GM19372 (cell line): ENCODE measurements around the gene NDUFS6.
"Not testable (repeated sequence)": the region's sequence is repeated elsewhere in the genome, so short reads cannot be mapped to it uniquely, and the experiment has no call there.

Experiments used
- ATAC-seq: cut with Tn5 transposase; IDR thresholded peaks from one replicate; pipeline ENCODE4 v1.9.1; 2021; ENCODE audit warnings: mild to moderate bottlenecking, low read depth, moderate library complexity; ENCODE audit not compliant: unreplicated experiment

The NDUFS6 gene

DNA sequence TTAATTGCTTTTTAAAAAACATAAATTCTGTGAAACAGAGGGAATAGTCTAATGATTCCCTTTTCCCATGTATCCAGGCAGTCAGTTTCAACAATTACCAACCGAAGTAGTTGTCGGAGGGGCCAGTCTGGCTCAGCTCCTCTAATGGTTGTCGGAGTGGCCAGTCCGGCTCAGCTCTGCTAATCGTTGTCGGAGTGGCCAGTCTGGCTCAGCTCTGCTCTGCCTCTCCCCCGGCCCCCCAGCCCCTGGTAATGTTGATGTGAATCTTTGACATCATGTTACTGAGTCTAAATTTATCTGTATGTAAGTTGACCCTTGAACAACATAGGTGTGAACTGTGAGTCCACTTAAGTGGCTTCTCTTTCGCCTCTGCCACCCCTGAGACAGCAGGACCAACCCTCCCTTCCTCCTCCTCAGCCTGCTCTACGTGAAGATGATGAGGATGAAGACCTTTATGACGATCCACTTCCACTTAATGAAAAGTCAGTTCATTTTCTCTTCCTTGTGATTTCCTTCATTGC, 9.4 kb downstream of the NDUFS6 start:
- ATAC-seq: no peak

- ATAC-seq: no peak
These were observed 13.2 kb downstream of the NDUFS6 start for GRCh38 chr5:1814183-1815020.

GRCh38 chr5:1815071-1815786, 14.0 kb downstream of the NDUFS6 start:
- ATAC-seq: no peak

- ATAC-seq: no peak
These were observed 14.7 kb downstream of the NDUFS6 start for GRCh38 chr5:1815881-1816292.

- ATAC-seq: not testable (repeated sequence)
These were observed 15.4 kb downstream of the NDUFS6 start for GRCh38 chr5:1816495-1817089.

DNA sequence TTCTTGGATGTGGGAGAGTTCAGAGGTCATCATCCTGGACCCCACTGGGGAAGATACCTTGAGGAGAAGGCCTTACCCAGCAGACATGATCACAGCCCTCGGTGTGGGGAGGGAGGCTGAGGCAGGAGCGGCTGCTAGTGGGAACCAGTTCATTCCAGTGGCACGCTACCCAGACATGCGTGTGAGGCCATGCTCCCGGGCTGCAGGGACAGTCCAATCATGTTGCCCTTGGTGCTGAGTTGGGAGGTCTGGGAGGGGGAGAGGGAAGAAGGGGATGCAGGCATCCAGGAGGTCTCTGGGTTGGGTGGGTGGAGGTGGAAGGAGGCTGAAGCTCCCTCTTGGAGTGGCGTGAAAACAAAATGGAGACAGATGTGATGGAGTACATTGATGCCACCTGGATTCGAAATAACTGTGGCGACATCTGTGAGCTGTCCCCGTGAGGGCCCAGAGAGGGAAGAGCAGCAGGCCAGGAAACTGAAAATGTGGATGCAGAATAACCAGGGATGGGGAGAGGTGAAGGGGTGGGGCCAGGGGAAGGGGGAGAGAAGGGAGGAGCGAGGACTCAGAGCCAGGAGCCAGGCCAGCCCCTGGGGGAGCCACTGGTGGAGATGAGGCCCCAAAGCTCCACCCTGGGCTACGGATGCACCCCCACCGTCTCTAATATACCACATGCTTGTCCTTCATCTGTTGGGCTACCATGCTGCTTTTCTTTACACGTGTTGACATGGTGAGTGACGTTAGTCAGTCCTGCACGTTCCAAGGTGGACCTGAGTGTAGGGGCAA, 16.2 kb downstream of the NDUFS6 start:
- no peak for ATAC-seq

- no peak for ATAC-seq
These were observed 17.6 kb downstream of the NDUFS6 start for GRCh38 chr5:1818784-1819183.

- no peak for ATAC-seq
These were observed 18.3 kb downstream of the NDUFS6 start for GRCh38 chr5:1819458-1819857.

GRCh38 chr5:1820381-1820780, 19.2 kb downstream of the NDUFS6 start:
- no peak for ATAC-seq

DNA sequence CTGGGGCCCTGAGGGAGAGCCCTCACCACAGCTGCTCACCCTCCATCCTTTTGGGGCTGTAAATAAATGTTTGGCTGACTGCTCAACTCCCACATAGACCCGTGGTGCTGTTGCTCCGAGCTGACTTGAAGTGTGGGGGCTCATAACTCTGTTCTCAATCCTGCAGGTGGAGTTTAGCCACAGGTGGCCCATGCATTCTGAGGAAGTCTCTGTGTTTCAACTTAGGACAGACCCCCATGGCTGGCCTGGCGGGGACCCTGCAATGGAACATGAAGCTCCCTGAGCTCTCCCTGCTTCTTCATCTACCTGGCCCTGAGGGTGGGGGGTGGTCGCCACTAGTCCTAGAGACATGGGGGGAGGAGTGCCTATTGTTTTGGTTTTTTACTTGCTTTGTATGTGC, 19.7 kb downstream of the NDUFS6 start:
- no peak for ATAC-seq

DNA sequence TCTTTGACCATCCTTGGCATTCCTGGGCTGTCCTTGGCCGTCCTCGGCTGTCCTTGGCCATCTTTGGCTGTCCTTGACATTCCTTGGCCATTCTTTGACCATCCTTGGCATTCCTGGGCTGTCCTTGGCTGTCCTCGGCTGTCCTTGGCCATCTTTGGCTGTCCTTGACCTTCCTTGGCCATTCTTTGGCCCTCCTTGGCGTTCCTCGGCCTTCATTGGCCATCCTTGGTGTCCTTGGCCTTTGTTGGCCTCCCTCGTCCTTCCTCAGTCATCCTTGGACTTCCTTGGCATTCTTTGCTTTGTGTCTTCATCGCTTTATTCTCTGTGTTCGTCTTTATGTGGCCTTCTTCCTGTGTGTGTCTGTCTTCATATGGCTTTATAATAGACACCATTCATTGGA, 20.7 kb downstream of the NDUFS6 start:
- no peak for ATAC-seq

GRCh38 chr5:1823381-1824034, 22.3 kb downstream of the NDUFS6 start:
- no peak for ATAC-seq

GRCh38 chr5:1824109-1824821, 23.1 kb downstream of the NDUFS6 start:
- ATAC-seq: no peak

DNA sequence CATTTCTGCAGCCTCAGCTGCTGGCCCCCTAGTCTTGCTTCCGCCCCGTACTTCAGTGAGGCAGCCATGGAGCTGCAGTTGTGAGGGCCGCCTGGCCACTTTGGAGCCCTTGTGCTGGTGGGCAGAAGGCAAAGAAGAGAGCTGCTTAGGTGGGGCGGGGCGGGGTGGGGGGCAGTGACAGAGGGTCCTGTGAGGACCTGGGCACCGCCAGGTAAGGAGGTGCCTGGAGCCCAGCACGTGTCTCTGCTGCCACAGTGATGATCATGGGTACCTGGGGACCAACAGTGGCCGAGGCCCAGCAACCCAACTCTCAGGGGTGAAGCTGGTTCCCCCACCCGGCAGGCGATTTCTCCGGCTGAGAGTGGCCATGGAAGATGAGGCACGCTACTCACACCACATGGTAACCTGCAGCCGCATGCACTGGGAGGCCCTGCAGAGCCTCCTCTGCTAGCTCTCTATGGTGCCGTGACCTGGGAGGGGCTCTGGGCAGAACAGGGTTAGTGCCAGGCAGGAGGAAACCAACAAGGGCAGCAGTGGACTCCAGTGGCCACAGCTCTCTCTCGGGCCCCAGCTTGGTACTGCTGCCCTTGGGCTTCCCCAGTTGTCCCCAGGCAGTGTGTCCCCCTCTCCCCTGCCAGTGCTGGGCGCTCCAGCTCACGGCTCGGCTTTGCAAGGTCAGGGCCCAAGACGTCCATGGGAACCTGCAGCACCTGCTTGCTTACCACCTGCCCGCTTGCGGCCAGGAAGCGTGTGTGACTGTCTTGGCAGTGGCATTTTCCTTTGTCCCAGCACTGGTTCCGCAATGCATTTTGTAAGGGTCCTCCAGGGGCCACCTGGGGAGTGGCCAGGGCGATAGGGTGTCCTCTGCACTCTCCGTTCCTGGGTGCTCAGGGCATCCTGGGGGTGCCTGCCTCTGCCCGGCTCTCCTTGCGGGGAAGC, 24.0 kb downstream of the NDUFS6 start:
- ATAC-seq: no peak

- ATAC-seq: no peak
These were observed 25.2 kb downstream of the NDUFS6 start for GRCh38 chr5:1826235-1826980.

- ATAC-seq: no peak
These were observed 26.0 kb downstream of the NDUFS6 start for GRCh38 chr5:1827025-1827885.
